ENCODE results near the gene NMRK1. TPM values are rescaled to one million over a fixed set of nuclear protein-coding genes. Genes with fewer than 3 reads are reported as not detected.
A peak's percentile ranks its signal among the peaks of the same experiment; 100 is the strongest.

The NMRK1 gene
- total RNA-seq, 1 experiment from 2014 or later: 36.2 TPM

DNA sequence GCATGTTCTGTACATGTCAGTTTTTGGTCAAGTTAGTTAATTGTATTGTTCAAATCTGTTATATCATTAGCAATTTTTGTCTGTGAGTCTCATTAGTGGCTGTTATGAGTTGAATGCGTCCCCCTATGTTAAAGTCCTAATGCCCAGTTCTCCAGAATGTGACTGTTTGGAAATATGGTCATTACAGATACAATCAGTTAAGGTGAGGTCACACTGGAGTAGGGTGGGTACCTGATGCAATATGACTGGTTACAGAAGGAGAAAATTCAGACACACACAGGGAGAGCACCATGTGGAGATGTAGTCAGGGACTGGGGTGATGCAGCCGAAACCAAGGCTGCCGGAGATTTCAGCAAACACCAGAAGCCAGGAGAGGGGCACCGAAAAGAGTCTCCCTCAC, 15.1 kb downstream of the NMRK1 start:
- Histone ChIP-seq H3K27ac (no peak overlapping the region), H3K79me2 (ENCODE audit: low read depth) (no peaks in the 10 kb centered on the region), H3F3A (ENCODE audit: insufficient read depth, low read depth) (no peaks in the 10 kb centered on the region), H3K4me3 (no peak overlapping the region), H3K9me3 (ENCODE audit: insufficient read depth, low read depth) (no peaks in the 10 kb centered on the region), H3K4me2 (no peak overlapping the region), H2AFZ (no peak overlapping the region), H3K36me3 (ENCODE audit: low read depth) (no peaks in the 10 kb centered on the region), H4K20me1 (ENCODE audit: insufficient read depth) (no peaks in the 10 kb centered on the region), H3K4me1 (replicated peaks; ENCODE audit: insufficient read depth) (no peaks in the 10 kb centered on the region; the same call in 1 of the 2 replicates), H3K27me3 (ENCODE audit: insufficient read depth, low read depth) (no peaks in the 10 kb centered on the region), H3K9me2 (ENCODE audit: insufficient read depth) (no peaks in the 10 kb centered on the region)
- no peak for DNase-seq
- CTCF ChIA-PET: no interaction called here
- POLR2A ChIA-PET (ENCODE audit: unreplicated experiment): no interaction called here
- intact Hi-C loops (cut with micrococcal nuclease; ENCODE audit: unreplicated experiment): loop anchor here (10.0 kb wide), 1 partner anchor 188 kb away; the partner anchor contains the start of gene TRPM6
- TF ChIP-seq, protein P1, sequence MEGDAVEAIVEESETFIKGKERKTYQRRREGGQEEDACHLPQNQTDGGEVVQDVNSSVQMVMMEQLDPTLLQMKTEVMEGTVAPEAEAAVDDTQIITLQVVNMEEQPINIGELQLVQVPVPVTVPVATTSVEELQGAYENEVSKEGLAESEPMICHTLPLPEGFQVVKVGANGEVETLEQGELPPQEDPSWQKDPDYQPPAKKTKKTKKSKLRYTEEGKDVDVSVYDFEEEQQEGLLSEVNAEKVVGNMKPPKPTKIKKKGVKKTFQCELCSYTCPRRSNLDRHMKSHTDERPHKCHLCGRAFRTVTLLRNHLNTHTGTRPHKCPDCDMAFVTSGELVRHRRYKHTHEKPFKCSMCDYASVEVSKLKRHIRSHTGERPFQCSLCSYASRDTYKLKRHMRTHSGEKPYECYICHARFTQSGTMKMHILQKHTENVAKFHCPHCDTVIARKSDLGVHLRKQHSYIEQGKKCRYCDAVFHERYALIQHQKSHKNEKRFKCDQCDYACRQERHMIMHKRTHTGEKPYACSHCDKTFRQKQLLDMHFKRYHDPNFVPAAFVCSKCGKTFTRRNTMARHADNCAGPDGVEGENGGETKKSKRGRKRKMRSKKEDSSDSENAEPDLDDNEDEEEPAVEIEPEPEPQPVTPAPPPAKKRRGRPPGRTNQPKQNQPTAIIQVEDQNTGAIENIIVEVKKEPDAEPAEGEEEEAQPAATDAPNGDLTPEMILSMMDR (conservative IDR thresholded peaks at IDR 0.05): no peak
- TF ChIP-seq EZH2 (IDR thresholded peaks at IDR 0.05; ENCODE audit: low read depth): no peak
- no TSS peak for BruUV-seq (replicated peaks)

DNA sequence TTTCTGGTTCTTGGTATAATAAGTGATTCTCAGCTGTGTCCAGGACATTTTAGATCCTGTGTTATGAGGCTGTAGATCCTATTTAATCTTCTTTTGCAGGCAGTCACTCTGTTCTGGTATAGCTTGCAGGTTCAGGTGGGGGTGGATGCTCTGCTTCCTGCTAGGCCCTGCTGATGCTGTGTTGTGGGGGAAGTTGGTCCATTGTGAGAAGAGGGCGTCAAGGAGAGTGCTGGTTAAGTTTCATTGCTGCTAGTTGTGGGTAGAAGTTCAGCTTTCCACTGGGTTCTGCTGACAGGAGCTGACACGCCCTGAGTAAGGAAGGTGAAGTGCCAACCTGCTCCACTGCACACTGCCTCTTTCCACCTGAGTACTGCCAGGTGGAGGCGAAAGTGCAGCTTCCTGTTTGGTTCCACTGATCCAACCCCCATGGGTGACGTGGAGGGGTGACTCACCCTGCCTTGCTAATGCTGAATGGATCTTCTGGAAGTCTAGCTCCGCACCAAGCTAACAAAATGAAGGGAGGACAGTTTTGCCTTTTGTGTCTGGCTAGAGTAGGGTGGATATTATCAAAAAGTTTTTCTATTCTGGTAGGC, 16.3 kb downstream of the NMRK1 start:
- intact Hi-C loops (cut with micrococcal nuclease; ENCODE audit: unreplicated experiment): loop anchor here (10.0 kb wide), 1 partner anchor 187 kb away; the partner anchor contains the start of gene TRPM6
- no peaks in the 10 kb centered on the region for H3F3A ChIP-seq (ENCODE audit: insufficient read depth, low read depth)
- H3K9me2 ChIP-seq (ENCODE audit: insufficient read depth): no peaks in the 10 kb centered on the region
- no peak overlapping the region for H3K4me3 ChIP-seq
- no peaks in the 10 kb centered on the region for H3K36me3 ChIP-seq (ENCODE audit: low read depth)
- H3K27ac ChIP-seq: no peak overlapping the region
- no peaks in the 10 kb centered on the region for H3K79me2 ChIP-seq (ENCODE audit: low read depth)
- ChIA-PET CTCF (interaction anchor here (0.6 to 1.2 kb wide), 3 partner anchors 44 to 298 kb away, joined by 5 to 13 read pairs (median 7); no protein-coding TSS in a partner anchor), POLR2A (ENCODE audit: unreplicated experiment) (interaction anchor here (0.6 kb wide), 1 partner anchor 43 kb away, joined by 7 read pairs; no protein-coding TSS in a partner anchor)
- no peaks in the 10 kb centered on the region for H3K27me3 ChIP-seq (ENCODE audit: insufficient read depth, low read depth)
- no TSS peak for BruUV-seq (replicated peaks)
- no peaks in the 10 kb centered on the region for H4K20me1 ChIP-seq (ENCODE audit: insufficient read depth)
- DNase-seq: peak in 1 of 2 experiments; percentile 25
- H3K4me2 ChIP-seq: no peak overlapping the region
- H3K9me3 ChIP-seq (ENCODE audit: insufficient read depth, low read depth): no peaks in the 10 kb centered on the region
- H2AFZ ChIP-seq: no peak overlapping the region
- H3K4me1 ChIP-seq (replicated peaks; ENCODE audit: insufficient read depth): no peaks in the 10 kb centered on the region; the same call in 1 of the 2 replicates
- no peak for TF ChIP-seq EZH2 (IDR thresholded peaks at IDR 0.05; ENCODE audit: low read depth)
- TF ChIP-seq, protein P1 (conservative IDR thresholded peaks at IDR 0.05): no peak

DNA sequence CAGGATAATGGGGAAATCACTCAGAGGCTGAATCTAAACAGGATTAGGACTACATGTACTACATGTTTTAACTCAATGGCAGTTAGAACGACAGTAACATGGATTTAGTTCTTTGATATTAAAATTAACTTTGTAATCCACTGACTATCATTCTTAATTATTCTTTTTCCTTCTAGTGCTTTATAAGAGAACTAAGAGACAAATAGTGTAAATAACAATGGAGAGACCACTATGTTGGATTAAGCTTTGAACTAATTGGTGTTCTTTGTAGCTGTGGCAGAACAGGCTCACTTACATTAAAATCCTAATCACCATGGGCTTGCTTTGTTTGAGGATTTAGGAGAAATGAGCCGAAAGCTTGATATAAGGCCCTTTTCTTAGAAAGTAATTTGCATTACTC, 18.8 kb downstream of the NMRK1 start:
- no peak for TF ChIP-seq EZH2 (IDR thresholded peaks at IDR 0.05; ENCODE audit: low read depth)
- TF ChIP-seq, protein P1 (conservative IDR thresholded peaks at IDR 0.05): no peak
- no TSS peak for BruUV-seq (replicated peaks)

More for the DNA sequence above, 18.8 kb downstream of the NMRK1 start:
- Histone ChIP-seq H4K20me1 (ENCODE audit: insufficient read depth) (no peaks in the 10 kb centered on the region), H3K36me3 (ENCODE audit: low read depth) (no peaks in the 10 kb centered on the region), H3K79me2 (ENCODE audit: low read depth) (no peaks in the 10 kb centered on the region), H3K4me3 (no peak overlapping the region), H3K27ac (no peak overlapping the region), H3K9me3 (ENCODE audit: insufficient read depth, low read depth) (no peaks in the 10 kb centered on the region), H3F3A (ENCODE audit: insufficient read depth, low read depth) (no peaks in the 10 kb centered on the region), H2AFZ (no peak overlapping the region), H3K9me2 (ENCODE audit: insufficient read depth) (no peaks in the 10 kb centered on the region), H3K4me1 (replicated peaks; ENCODE audit: insufficient read depth) (no peaks in the 10 kb centered on the region; the same call in 1 of the 2 replicates), H3K4me2 (no peak overlapping the region), H3K27me3 (ENCODE audit: insufficient read depth, low read depth) (no peaks in the 10 kb centered on the region)
- intact Hi-C loops (cut with micrococcal nuclease; ENCODE audit: unreplicated experiment): no loop called here
- POLR2A ChIA-PET (ENCODE audit: unreplicated experiment): interaction anchor here (0.6 kb wide), 1 partner anchor 41 kb away, joined by 3 read pairs; the partner anchor contains the start of gene CARNMT1
- CTCF ChIA-PET: no interaction called here
- no peak for DNase-seq

All from PC-9 (cell line).